HK-2 (cell line): Measurements from ENCODE around the gene A4GALT.
A peak's percentile ranks its signal among the peaks of the same experiment; 100 is the strongest.
"Not testable (repeated sequence)": the region's sequence is repeated elsewhere in the genome, so short reads cannot be mapped to it uniquely, and the experiment has no call there.

ENCODE experiments used
- DNase-seq: peaks from one replicate; pipeline ENCODE4 v3.0.0-alpha.2; 2018; ENCODE audit not compliant: unreplicated experiment

A4GALT gene

GRCh38 chr22:42683578-42684283, 36.9 kb downstream of the A4GALT start:
- DNase-seq: no peak

- no peak for DNase-seq
These were observed 38.4 kb downstream of the A4GALT start for GRCh38 chr22:42682113-42682851.

GRCh38 chr22:42680648-42681047, 40.0 kb downstream of the A4GALT start:
- peak; percentile 77 for DNase-seq

GRCh38 chr22:42679691-42680090, 41.0 kb downstream of the A4GALT start:
- no peak for DNase-seq

- no peak for DNase-seq
These were observed 41.8 kb downstream of the A4GALT start for GRCh38 chr22:42678894-42679293.

GRCh38 chr22:42677936-42678335, 42.7 kb downstream of the A4GALT start:
- not testable (repeated sequence) for DNase-seq

- no peak for DNase-seq
These were observed 44.5 kb downstream of the A4GALT start for GRCh38 chr22:42676059-42676607.

- DNase-seq: no peak
These were observed 46.7 kb downstream of the A4GALT start for GRCh38 chr22:42673898-42674401.

GRCh38 chr22:42673071-42673470, 47.6 kb downstream of the A4GALT start:
- not testable (repeated sequence) for DNase-seq

GRCh38 chr22:42670921-42671709, 49.6 kb downstream of the A4GALT start:
- DNase-seq: no peak

- no peak for DNase-seq
These were observed 50.6 kb downstream of the A4GALT start for GRCh38 chr22:42670046-42670445.

GRCh38 chr22:42666393-42666792, 54.3 kb downstream of the A4GALT start:
- DNase-seq: not testable (repeated sequence)

GRCh38 chr22:42664976-42665831, 55.5 kb downstream of the A4GALT start:
- DNase-seq: no peak

GRCh38 chr22:42661985-42662831, 58.5 kb downstream of the A4GALT start:
- peak; percentile 79 for DNase-seq

GRCh38 chr22:42656578-42656977, 64.1 kb downstream of the A4GALT start:
- DNase-seq: no peak

GRCh38 chr22:42655693-42656092, 65.0 kb downstream of the A4GALT start:
- DNase-seq: no peak

- no peak for DNase-seq
These were observed 66.1 kb downstream of the A4GALT start for GRCh38 chr22:42654436-42655073.

- DNase-seq: no peak
These were observed 66.7 kb downstream of the A4GALT start for GRCh38 chr22:42653999-42654398.

GRCh38 chr22:42651134-42651533, 69.5 kb downstream of the A4GALT start:
- DNase-seq: no peak
